DOHH2 (cell line): ENCODE measurements around the gene SENP2.

Experiments
- CTCF ChIP-seq: fragments of 200-600 bp; sonication (generic); IDR thresholded peaks from one replicate; pipeline ENCODE4 v1.5.1; 2014; ENCODE audit warnings: antibody characterized with exemption, mild to moderate bottlenecking, low read depth, low read length; ENCODE audit not compliant: poor library complexity, severe bottlenecking
- EZH2phosphoT487 ChIP-seq: fragments of 200-600 bp; sonication (generic); IDR thresholded peaks from 2 replicates; pipeline ENCODE4 v1.6.1; 2017; ENCODE audit warnings: borderline replicate concordance, mild to moderate bottlenecking, antibody characterized with exemption, low read length, moderate library complexity, mixed read lengths

GRCh38 chr3:185658504-185658912 lies 72.4 kb downstream of the SENP2 start:
- no peak for TF ChIP-seq CTCF
- TF ChIP-seq EZH2phosphoT487, result no peak
